GM18511 (cell line): ENCODE measurements around the gene GPR150.

ENCODE experiments used
- ATAC-seq: cut with Tn5 transposase; IDR thresholded peaks from one replicate; pipeline ENCODE4 v1.9.1; 2021; ENCODE audit warnings: mild to moderate bottlenecking, moderate library complexity; ENCODE audit not compliant: unreplicated experiment

Gene GPR150

DNA sequence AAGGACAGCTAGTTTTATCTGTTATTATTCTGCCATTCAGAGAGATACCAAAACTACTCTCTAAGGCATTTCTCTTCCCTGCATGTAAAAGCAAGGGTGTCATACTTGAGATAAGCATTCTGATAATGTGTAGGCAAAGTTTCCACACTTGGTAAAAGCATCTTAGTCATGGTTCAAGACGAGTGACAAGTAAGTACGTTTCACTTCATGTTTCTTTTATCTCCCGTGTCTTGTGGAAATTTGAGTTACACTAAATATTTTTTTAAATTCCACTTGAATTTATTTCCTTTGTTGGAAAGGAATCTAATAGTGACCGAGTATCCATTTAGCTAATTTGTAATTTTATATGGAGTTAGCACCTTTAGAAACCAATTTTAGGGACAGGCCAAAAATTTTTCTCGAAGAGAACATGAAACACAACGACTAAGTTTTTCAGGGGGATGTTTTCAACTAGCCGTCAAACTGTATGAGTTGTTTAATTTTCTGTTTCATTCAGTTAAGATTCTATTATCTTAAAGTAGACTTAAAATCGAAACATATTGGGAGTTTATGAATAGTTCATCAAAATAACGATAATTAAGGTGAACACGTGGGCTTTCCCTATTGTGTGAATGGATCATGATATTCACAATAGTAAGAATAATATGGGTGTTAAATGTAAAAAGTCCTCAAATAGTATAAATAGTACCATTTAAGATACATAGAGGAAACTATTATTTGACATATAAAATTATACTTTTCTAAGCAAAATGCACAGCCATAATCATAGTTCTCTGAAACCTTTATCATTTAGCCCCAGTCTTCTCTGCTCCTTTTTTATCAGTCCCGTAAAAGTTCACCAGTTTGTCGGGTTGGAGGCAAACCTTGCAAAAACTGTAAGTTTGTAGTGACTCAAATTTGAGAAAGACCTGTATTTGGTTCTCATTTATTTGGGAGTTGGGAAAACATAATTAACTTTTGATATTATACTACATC lies 28.3 kb downstream of the GPR150 start:
- no peak for ATAC-seq

DNA sequence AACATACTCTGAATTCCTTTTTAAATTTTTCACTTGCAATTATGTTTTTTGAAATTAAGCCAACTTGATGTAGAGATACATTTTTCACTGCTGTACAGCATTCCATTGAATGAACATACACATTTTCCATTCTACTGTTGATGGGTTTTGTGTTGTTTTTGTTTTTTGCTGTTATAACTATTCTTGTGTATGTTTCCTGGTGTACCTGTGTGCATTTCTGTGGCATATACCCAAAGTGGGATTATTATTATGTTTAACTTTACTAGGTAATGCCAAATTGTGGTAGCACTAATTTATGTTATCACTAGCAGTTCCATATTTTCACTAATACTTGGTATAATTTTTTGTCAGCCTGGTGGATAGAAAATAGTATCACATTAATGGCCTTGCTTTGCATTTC lies 29.4 kb downstream of the GPR150 start:
- ATAC-seq = no peak

DNA sequence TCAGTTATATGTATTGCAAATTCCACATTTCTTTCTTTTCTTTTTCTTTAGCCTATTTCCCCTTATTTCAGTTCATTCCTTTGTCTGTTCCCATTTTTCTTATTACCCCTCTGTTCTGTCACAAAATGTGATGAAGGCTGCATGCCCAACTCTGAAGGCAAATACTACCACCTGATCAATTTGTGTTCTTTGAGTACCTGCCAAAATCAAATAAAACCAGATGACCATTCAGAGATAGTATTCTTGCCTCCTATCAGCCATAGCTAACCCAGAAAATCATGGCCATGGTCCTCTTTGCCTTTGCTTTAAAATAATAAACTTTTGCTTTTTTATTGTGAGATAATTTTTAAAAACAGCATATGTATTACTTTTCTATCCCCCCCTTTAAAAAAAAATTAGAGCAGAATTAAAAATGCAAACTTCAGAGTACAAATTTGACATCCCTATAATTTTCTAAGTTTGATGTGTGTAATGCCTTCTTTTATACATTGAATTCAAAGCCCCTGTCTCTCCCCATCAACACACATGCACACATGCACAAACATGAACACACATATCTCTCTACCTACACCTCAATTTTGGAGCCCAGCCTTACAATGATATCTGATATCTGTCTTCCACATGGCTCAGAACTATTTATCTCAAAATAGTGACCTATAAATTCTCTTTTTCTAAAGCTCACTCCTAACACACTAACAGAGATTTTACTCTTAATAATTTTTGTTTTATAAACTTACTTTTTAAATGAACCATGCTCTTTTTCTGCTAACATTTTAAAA lies 30.1 kb downstream of the GPR150 start:
- no peak for ATAC-seq

DNA sequence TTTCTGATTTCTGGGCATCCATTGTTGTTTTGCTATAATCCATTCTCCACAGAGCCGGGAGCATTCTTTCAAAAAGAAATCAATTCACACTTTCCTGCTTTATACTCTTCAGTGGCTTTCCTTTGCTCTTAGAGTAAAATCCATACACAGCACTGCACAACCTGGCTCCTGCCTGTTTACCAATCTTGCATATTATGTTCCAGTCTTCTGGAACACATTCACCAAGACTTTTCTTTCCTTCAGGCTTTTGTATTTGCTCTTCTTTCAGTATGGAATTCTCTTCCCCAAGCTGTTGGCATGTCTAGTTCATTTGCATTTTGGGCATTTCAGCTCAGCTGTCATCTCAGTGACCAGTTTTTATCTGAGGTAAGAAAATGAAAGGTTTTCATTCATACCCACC lies 33.0 kb downstream of the GPR150 start:
- no peak for ATAC-seq

DNA sequence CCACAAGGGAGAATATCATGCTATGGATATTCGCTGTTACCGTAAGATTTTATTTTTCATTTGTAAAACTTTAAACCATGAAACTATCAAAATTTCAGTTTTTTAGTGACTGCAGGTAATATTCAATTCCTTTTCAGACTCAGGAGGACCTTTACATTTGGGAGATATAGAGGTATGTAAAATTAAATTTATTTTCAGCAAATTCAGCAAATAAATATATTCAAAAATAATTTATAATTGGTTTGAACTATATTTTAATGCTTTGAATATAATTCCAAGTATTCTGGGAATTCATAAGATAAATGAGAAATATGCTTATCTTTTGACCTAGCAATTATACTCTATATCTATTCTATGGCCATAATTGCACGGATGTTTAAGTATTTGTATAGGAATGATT lies 34.3 kb downstream of the GPR150 start:
- no peak for ATAC-seq

DNA sequence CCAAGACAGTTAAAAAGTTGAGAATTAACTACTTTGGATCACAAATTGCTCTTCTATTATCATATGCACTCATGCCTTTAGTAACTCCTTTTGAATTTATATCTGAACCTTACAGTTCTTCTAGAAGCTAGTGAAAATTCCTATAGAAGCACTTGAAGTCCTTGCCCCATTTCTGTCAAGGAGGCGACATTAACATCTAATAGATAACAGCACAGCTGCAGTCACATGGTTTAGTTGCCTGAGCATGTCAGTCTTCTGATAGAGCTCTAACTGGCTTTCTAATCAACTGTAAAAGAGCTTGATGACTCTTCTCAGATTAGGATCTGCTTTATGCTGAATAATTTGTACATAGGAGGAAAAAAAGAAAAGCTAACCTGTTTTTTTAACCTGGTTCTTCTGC lies 35.7 kb downstream of the GPR150 start:
- ATAC-seq = no peak

DNA sequence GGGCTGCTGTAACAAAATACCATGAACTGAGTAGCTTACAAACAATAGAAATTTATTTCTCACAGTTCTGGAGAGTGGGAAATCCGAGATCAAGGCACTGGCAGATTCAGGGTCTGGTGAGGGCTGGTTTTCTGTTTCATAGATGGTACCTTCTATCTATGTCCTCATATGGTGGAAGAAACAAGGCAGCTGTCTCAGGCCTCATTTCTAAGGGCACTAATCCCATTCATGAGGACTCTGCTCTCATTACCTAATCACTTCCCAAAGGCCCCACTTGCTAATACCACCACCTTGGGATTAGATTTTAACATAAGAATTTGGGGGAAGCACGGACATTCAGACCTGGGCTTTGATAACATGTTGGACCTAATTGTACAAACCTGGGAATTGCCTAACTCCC lies 40.2 kb downstream of the GPR150 start:
- no peak for ATAC-seq

DNA sequence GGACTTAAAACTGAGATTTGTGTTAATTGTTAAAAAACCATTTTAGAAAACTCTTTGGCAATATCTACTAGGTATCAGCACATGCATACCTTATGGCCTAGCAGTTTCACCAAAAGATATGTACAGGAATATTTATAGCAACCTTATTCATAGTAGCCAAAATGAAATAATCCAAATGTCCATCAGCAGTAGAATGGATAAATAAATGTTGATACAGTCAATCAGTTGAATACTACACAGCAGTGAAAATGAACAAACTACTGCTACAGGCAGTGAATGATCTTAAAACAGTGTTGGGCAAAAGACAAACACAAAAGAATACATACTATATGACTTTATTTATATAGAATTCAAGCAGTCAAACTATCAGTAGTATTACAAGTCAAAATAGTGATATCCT lies 43.1 kb downstream of the GPR150 start:
- ATAC-seq = no peak

DNA sequence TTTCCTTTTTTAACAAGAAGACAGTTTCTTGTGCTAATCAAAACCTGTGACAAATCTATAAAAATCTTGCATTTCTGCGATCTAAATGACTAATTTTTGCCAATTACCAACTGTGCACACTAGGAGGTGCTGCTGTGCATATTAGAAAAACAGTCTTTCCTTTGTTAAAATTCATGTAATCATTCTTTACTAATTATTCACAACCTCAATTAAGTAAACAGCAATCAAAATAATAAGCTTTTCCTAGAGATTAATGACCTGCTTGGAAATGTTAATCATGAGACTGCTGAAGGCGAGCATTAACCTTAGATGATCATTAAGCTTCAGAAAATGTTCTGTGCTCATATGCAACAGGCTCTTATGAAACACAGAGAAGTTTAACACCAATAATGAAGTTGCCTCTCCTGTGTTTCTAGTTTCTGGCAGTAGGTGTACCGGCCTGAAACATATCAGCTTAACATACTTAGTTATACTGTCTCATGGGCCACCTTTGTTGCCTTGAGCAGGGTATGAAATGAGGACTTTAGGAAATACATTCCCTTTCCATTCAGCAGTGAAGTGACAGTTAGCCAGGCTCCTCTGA lies 44.4 kb downstream of the GPR150 start:
- no peak for ATAC-seq

DNA sequence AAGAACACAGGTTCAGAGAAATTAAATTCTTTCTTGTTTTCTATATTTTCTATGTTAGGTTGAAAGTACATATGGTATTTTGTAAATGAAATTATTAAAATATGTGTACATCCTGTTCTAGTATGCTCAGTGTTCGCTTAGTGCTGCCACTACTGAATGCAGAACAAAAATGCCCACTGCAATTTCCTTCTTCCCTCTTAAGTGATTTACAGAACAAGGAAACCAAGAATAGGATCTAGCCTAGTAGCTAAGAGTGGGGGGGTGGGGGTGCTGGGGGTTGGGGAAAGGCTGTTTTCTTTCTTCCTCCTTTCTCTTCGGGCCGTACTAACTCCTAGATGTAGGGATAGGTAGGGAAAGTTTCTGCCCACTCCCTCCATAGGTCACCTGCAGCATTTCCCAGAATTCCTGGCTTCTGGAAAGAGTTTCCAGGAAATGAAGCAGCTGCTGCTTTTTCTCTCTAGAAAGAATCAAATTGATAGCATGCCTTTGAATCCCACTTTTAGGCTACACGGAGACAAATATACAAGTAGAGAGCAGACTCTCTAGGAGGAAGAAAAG lies 47.3 kb downstream of the GPR150 start:
- ATAC-seq = no peak

DNA sequence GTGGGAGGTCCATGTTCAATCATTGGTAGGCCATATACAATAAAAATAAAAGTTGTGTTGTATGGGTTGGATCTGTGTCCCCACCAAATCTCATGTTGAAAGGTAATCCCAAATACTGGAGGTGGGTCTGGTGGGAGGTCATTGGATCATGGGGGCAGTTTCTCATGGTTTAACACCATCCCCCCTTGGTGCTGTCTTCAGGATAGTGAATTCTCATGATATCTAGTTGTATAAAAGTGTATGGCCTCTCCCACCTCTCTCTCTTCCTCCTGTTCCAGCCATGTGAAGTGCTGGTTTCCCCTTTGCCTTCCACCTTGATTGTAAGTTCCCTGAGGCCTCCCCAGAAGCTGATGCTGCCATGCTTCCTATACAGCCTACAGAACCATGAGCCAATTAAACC lies 47.8 kb downstream of the GPR150 start:
- ATAC-seq = no peak

DNA sequence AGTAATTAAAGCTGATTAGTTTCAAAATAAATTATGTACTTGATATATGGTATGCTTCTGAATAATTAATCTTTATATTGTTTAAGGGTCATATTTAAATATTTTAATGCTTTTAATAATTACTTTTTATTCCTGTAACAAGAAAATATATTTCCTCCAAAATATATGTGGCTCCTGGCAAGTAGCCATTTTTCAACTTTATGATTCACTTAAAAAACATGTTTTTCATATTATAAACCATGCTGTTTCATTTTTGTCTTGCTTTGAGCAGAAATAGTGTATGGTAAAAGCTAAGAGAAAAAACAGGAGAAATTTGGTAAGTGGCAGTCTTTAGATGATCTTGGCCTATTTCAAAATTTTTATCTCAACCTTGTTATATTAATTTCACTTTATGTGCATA lies 48.3 kb downstream of the GPR150 start:
- no peak for ATAC-seq

DNA sequence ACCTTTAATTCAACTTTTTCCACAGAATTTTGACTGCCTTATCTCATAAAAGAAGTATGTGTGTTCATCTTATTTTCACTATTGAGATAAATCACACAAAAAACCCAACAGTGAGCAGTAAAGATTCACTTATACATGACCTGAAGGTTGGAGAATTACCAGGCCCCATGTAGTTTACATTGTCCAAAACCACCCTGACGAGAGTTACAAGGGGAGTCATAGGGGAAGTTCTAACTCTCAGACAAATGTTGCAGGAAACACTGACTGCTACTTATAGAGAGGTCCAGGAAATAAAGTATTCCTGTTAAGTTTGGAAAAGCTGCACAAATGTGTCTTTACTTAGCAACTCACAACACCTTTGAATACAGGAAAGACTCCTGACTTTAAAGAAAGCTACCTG lies 48.8 kb downstream of the GPR150 start:
- ATAC-seq = no peak

DNA sequence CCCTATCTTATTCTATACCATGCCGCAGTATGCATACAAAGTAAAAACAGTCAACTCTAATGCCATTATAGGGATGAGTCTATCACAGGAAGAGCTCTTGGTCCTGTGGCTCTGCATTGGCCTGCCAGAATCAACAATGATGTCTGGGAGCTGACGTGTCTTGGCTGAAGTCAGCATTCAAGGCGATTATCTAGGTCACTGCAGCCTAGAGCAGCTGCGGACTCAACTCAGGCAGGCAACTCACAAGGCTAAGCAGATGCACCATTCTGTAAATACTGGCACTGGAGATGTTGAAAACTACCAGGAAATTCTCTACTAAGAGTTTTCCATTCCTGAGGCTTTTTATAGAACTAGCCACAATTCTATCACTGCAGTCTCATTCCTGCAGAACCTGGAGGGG lies 49.7 kb downstream of the GPR150 start:
- ATAC-seq = no peak

DNA sequence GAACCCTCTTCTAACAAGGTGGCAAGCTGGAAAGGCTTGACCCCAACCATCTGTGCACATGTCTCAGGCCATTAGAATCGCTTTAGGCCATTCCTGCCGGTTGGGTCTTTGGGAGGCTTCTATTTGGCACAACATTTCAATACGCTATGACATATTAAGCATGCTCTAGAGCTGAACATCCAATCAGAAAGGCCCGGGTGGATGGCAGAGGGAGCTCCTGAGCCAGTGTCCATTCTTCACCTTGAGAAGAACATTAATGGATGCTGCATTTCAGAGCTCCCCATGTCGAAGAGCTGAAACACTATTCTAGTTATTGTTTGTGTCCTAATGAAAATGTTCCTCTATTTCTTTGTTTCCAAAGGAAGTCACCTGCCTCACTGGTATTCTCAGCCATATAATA lies 50.1 kb downstream of the GPR150 start:
- no peak for ATAC-seq

DNA sequence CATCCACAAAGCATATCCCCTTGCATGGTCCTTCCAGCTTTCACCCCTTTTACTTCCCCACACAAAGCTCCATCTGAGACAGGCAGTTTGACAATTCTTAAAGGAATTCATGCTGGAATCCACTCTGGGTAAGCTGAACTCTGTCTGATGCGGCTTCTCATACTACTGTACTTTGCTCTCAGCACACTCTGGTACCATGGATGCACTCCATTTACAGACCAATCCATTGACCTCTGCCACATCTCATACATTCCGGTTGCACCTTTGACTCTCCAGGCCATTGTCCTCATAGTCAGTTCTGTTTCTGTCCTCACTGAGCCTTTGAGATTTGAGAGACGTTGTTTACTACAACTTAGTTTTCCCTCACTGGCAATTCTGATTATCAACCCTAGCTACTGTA lies 50.7 kb downstream of the GPR150 start:
- no peak for ATAC-seq
